ENCODE results near the gene KREMEN1.

GRCh38 chr22:29109822-29110221 is 37.0 kb downstream of the KREMEN1 start:
- no peak for TF ChIP-seq CTCF (IDR thresholded peaks at IDR 0.05 in 2 of 3, conservative IDR thresholded peaks at IDR 0.05 in 1 of 3; ENCODE audit: borderline replicate concordance in 1 of 3, insufficient read depth in 1 of 3, low read depth in 2 of 3, low read length in 2 of 3)
- TF ChIP-seq, protein P1, sequence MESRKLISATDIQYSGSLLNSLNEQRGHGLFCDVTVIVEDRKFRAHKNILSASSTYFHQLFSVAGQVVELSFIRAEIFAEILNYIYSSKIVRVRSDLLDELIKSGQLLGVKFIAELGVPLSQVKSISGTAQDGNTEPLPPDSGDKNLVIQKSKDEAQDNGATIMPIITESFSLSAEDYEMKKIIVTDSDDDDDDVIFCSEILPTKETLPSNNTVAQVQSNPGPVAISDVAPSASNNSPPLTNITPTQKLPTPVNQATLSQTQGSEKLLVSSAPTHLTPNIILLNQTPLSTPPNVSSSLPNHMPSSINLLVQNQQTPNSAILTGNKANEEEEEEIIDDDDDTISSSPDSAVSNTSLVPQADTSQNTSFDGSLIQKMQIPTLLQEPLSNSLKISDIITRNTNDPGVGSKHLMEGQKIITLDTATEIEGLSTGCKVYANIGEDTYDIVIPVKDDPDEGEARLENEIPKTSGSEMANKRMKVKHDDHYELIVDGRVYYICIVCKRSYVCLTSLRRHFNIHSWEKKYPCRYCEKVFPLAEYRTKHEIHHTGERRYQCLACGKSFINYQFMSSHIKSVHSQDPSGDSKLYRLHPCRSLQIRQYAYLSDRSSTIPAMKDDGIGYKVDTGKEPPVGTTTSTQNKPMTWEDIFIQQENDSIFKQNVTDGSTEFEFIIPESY (IDR thresholded peaks at IDR 0.05; ENCODE audit: extremely low read depth, insufficient replicate concordance, low read length): no peak
- TF ChIP-seq POLR2A (IDR thresholded peaks at IDR 0.05; ENCODE audit: borderline replicate concordance, extremely low read depth, insufficient read depth, insufficient read length): no peak
- TF ChIP-seq SP1 (IDR thresholded peaks at IDR 0.05; ENCODE audit: low read depth): no peak
- no peak for TF ChIP-seq CBX3 (IDR thresholded peaks at IDR 0.05; ENCODE audit: low read depth)
- no peak for TF ChIP-seq EZH2 (IDR thresholded peaks at IDR 0.05)
- no peak for TF ChIP-seq RAD21 (IDR thresholded peaks at IDR 0.05; ENCODE audit: low read depth)
- TF ChIP-seq POLR2AphosphoS5 (IDR thresholded peaks at IDR 0.05; ENCODE audit: low read depth, low read length): no peak
- TF ChIP-seq CEBPB (IDR thresholded peaks at IDR 0.05; ENCODE audit: low read depth): no peak
